ENCODE data around the gene KIAA1191. TPM values are rescaled to one million over a fixed set of nuclear protein-coding genes. Genes with fewer than 3 reads are reported as not detected.
A peak's percentile ranks its signal among the peaks of the same experiment; 100 is the strongest.

KIAA1191 gene
- total and polyA plus RNA-seq, 5 donors = 70.5 to 99.7 (median 96.9) TPM

GRCh38 chr5:176381979-176382378 lies 20.4 kb upstream of the KIAA1191 start:
- Histone ChIP-seq H3K27me3 (ENCODE audit: control insufficient read depth, insufficient read depth) (no peaks in the 10 kb centered on the region), H3K4me3 (ENCODE audit: low read length) (no peak overlapping the region), H3K4me1 (ENCODE audit: control insufficient read depth, insufficient read depth, low read length) (no peaks in the 10 kb centered on the region), H3K27ac (ENCODE audit: low read length) (peak overlapping the region; percentile 88), H3K9me3 (ENCODE audit: control insufficient read depth, low read length) (no peaks in the 10 kb centered on the region)
- intact Hi-C loops (cut with DNase I) = no loop called here
- 80% methylated on average over 3 of the region's 3 CpGs for WGBS
- DNase-seq (no peak), ATAC-seq (no peak)

DNA sequence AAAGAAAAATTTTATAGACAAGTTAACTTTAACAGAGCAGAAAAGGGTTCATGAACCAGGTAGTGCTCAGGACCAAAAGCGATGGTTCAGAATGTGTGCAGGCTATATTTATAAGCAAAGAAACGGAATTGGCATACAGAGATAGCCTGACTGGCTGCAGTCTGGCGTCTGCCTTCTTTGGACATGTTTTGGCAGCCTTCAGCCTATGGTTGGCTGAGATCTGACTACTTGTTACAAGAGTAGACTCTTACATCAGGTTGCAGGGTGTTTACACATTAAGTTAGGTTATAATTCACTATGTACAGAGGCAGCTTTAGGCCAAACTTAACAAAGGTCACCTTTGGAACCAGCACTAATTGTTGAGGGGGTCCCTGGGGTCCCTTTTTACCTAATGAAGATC lies 19.9 kb upstream of the KIAA1191 start:
- Histone ChIP-seq H3K4me1 (ENCODE audit: control insufficient read depth, insufficient read depth, low read length) (no peaks in the 10 kb centered on the region), H3K9me3 (ENCODE audit: control insufficient read depth, low read length) (no peaks in the 10 kb centered on the region), H3K27me3 (ENCODE audit: control insufficient read depth, insufficient read depth) (no peaks in the 10 kb centered on the region), H3K4me3 (ENCODE audit: low read length) (no peak overlapping the region), H3K27ac (ENCODE audit: low read length) (peak overlapping the region; percentile 88)
- ATAC-seq (peak; percentile 65 to 86), DNase-seq (peak in 2 of 3 donors; percentile 41 to 57)
- 47% methylated on average over 3 of the region's 3 CpGs for WGBS
- intact Hi-C loops (cut with DNase I) = no loop called here

DNA sequence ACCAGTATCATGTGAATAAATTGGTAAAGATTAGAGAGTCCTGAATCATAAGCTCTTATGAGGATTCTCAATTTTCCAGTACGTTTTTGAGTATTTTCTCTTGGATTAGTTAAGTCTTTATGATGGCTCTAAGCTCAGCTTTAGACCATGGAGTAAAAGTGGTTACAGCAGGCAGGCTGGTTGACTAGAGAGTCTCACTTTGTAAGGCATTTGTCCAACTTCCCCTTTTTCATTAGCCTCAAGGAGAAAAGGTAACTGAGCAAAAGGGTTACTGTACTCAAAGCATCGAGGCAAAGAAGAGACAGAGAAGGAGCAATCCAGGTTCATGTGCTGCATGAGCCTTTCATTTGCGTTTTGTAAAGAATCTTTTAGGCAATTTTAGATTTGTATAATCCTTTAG lies 18.3 kb upstream of the KIAA1191 start:
- H3K27ac ChIP-seq (ENCODE audit: low read length) = no peak overlapping the region

DNA sequence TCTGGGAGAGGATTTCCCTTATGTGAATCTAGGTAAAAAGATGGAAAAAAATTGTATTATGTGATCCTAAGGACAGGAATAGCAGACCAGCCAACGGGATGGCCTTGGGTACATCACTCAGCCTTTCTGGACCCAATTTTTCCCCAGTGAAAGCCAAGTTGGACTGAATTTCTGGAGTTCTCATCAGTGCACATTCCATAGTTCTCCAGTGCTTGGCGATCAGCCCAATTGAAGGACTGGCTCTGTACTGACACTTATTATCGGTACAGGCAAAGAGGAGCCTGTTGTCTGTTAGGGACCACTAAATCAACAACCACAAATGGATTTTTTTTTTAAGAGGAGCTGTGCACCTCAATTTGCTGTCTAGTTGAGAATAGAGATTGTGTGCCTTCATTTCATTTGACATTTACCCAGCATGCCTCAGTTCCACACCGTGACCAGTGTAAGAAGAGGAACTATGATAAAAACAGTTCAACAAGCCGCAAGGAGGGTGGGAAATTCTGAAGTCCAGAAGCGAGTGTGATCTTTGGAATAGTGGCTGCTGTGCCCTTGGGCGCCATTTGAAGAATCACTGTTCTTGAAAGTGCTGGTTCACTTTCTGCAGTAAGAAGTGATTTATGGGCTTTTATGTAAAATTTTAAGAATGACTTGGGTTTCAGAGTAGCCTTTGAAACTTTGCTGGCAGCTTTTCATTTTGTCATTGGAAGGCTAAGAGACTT lies 11.7 kb upstream of the KIAA1191 start:
- DNase-seq (peak in 2 of 3 donors; percentile 42 to 83), ATAC-seq (peak; percentile 54 to 75)
- H3K27me3 ChIP-seq (ENCODE audit: control insufficient read depth, insufficient read depth) = no peaks in the 10 kb centered on the region
- H3K9me3 ChIP-seq (ENCODE audit: control insufficient read depth, low read length) = no peaks in the 10 kb centered on the region
- peaks cover 11% of the 10 kb centered on the region for H3K4me1 ChIP-seq (ENCODE audit: control insufficient read depth, insufficient read depth, low read length)
- H3K27ac ChIP-seq (ENCODE audit: low read length) = peak overlapping the region; percentile 61
- H3K4me3 ChIP-seq (ENCODE audit: low read length) = no peak overlapping the region
- 37% methylated on average over 7 of the region's 7 CpGs for WGBS
- intact Hi-C loops (cut with DNase I) = no loop called here

More for the DNA sequence above, 18.3 kb upstream of the KIAA1191 start:
- no peak for ATAC-seq
- Histone ChIP-seq H3K9me3 (ENCODE audit: control insufficient read depth, low read length) (no peaks in the 10 kb centered on the region), H3K27me3 (ENCODE audit: control insufficient read depth, insufficient read depth) (no peaks in the 10 kb centered on the region), H3K4me1 (ENCODE audit: control insufficient read depth, insufficient read depth, low read length) (no peaks in the 10 kb centered on the region), H3K4me3 (ENCODE audit: low read length) (no peak overlapping the region)
- WGBS = 83% methylated on average over 3 of the region's 3 CpGs
- no peak for DNase-seq
- intact Hi-C loops (cut with DNase I) = no loop called here

DNA sequence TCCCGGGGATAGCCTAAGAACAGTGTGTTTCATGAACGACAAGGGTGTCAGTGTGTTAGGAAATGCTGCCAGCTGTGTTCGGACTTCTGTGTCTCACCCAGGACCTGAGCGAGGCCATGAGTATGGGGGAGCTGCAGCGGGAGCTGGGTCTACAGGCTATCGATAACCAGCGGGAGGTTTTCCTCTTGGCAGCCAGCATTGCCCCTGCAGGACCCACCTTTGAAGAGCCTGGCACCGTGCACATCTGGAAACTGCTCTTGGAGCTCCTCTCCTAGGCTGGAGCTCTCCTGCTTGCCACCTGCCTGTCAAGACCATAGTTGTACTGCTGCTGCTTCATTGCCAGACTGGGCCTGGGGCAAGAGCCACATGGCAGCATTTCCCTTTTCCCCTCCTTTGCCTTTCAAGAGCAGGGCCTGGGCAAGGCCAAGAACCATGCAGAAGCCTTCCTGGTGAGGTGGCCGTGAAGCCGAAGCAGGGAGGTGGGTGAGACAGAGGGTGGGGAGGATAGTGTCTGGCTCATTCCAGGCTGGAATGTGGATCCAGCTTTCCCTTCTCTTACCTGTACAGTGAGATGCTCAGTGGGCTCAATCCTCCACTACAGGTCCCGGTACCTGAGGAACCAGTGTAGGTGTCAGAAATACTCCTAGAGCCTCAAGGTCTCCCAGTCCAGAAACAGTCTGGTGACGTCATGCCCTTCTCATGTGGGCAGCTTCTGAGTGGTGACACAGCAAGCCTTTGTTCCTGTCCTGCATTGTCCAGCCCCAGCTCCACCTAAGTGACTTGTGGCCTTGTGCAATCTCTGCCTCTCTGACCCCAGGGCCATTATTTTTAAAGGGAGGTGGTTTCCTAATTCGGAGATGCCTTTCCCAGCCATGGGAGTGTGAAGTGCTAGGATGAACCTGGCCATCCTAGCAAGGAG lies 10.3 kb upstream of the KIAA1191 start:
- H3K9me3 ChIP-seq (ENCODE audit: control insufficient read depth, low read length) = no peaks in the 10 kb centered on the region
- WGBS = 79% methylated on average over 13 of the region's 13 CpGs
- peak overlapping the region; percentile 61 for H3K27ac ChIP-seq (ENCODE audit: low read length)
- peaks cover 11% of the 10 kb centered on the region for H3K4me1 ChIP-seq (ENCODE audit: control insufficient read depth, insufficient read depth, low read length)
- H3K4me3 ChIP-seq (ENCODE audit: low read length) = no peak overlapping the region
- H3K27me3 ChIP-seq (ENCODE audit: control insufficient read depth, insufficient read depth) = no peaks in the 10 kb centered on the region
- ATAC-seq (peak; percentile 6 to 27), DNase-seq (peak in 1 of 3 donors; percentile 53)
- intact Hi-C loops (cut with DNase I) = no loop called here

- H3K27ac ChIP-seq (ENCODE audit: low read length) = peak overlapping the region; percentile 85
- no peak for DNase-seq
- no peak for ATAC-seq
- H3K4me1 ChIP-seq (ENCODE audit: control insufficient read depth, insufficient read depth, low read length) = peaks cover 14% of the 10 kb centered on the region
- no peaks in the 10 kb centered on the region for H3K27me3 ChIP-seq (ENCODE audit: control insufficient read depth, insufficient read depth)
- H3K9me3 ChIP-seq (ENCODE audit: control insufficient read depth, low read length) = no peaks in the 10 kb centered on the region
- no peak overlapping the region for H3K4me3 ChIP-seq (ENCODE audit: low read length)
- WGBS = 79% methylated on average over 8 of the region's 8 CpGs
- intact Hi-C loops (cut with DNase I) = no loop called here
Measured at GRCh38 chr5:176369934-176370711, 8.6 kb upstream of the KIAA1191 start.

DNA sequence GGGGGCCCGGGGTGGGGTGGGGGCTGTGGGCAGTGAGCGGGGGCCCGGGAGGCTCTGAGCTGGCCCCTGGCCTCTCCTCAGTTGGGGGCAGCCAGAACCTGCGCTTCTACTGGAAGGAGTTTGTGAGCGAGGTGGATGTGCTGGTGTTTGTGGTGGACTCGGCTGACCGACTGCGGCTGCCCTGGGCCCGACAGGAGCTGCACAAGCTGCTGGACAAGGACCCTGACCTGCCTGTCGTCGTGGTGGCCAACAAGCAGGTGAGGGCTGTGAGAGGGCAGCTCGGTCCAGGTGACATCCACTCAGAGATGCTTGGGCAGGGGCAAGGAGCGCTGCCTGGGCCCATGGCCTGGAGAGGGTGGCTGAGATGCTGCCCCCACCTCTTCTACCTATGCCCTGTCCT lies 7.2 kb upstream of the KIAA1191 start:
- H3K9me3 ChIP-seq (ENCODE audit: control insufficient read depth, low read length) = no peaks in the 10 kb centered on the region
- no peaks in the 10 kb centered on the region for H3K27me3 ChIP-seq (ENCODE audit: control insufficient read depth, insufficient read depth)
- H3K27ac ChIP-seq (ENCODE audit: low read length) = no peak overlapping the region
- DNase-seq (no peak), ATAC-seq (no peak)
- H3K4me3 ChIP-seq (ENCODE audit: low read length) = no peak overlapping the region
- intact Hi-C loops (cut with DNase I) = no loop called here
- WGBS = 95% methylated on average over 13 of the region's 13 CpGs
- H3K4me1 ChIP-seq (ENCODE audit: control insufficient read depth, insufficient read depth, low read length) = peaks cover 11% of the 10 kb centered on the region

DNA sequence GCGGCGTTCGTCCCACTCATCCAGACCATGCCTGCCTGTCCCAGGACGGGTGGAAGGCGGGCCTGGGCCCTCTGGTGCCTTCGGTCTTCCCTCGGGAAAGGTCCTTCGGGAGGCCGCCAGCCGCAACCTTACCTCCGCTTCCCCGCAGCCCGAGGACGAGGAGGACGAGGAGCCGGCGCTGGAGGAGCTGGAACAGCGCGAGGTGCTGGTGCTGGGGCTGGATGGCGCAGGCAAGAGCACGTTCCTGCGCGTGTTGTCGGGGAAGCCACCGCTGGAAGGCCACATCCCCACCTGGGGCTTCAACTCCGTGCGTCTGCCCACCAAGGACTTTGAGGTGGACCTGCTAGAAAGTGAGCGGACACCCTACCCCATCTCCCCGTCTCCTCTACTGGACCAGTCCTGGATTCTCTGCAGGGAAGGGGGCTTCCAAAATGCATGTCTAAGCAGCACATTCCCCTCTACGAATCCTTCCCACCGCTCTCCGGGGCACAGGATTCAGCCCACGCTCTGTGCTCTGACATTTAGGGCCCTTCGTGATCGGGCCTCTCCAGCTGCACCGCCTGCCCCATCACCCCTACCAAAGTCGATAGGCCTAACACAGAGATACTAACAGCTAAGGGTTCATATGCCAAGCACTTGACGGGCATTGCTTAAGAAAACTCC lies 4.8 kb upstream of the KIAA1191 start:
- H3K4me1 ChIP-seq (ENCODE audit: control insufficient read depth, insufficient read depth, low read length) = peaks cover 3% of the 10 kb centered on the region
- H3K4me3 ChIP-seq (ENCODE audit: low read length) = peak overlapping the region; percentile 40
- H3K27ac ChIP-seq (ENCODE audit: low read length) = peak overlapping the region; percentile 1
- DNase-seq = no peak
- 46% methylated on average over 38 of the region's 38 CpGs for WGBS
- ATAC-seq = no peak
- intact Hi-C loops (cut with DNase I) = no loop called here
- H3K27me3 ChIP-seq (ENCODE audit: control insufficient read depth, insufficient read depth) = no peaks in the 10 kb centered on the region
- no peaks in the 10 kb centered on the region for H3K9me3 ChIP-seq (ENCODE audit: control insufficient read depth, low read length)

DNA sequence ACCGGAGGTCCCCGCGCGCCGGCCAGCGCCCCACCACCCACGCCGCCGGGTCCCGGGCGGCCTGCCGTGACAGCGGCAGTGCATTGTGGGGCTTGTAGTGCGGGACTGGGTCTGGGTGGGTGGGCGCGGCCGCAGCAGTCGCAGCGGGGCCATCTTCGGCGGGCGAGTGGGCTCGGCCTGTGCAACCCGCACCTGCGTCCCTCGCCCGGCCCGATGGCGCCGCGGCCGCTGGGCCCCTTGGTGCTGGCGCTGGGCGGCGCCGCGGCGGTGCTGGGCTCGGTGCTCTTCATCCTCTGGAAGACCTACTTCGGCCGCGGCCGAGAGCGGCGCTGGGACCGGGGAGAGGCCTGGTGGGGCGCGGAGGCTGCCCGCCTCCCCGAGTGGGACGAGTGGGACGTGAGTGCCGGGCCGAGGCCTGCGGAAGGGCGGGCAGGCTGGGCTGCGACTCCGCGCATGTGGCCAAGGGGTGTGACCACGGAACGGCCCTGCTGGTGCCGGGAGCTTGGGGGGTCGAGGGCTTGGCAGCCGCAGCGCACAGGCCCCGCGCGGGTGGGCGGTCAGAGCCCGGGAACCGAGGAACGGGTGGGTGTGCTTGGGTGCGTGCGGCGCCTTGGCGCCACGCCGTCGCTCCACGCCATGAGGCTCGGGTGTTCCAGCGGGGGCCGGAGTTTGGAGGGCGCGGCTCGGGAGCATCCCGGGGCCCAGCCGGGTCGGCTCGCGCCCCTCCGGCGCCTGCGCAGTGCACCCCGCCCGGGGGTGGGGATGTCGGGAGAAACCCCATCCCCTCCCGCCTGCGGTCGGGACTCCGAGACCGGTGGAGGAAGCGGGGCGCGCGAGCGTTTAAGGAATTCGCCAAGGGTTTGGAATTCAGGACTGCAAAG lies 4.0 kb upstream of the KIAA1191 start, which contains the start of gene ARL10:
TSS of gene ARL10 (plus strand) at position 137 of the 881 bp plus-strand sequence. CDS start at position 214, 77 bp downstream.
- Histone ChIP-seq H3K4me1 (ENCODE audit: control insufficient read depth, insufficient read depth, low read length) (peaks cover 3% of the 10 kb centered on the region), H3K9me3 (ENCODE audit: control insufficient read depth, low read length) (no peaks in the 10 kb centered on the region), H3K27ac (ENCODE audit: low read length) (peak within 1 kb of the TSS; percentile 60), H3K4me3 (ENCODE audit: low read length) (peak within 1 kb of the TSS; percentile 40), H3K27me3 (ENCODE audit: control insufficient read depth, insufficient read depth) (no peaks in the 10 kb centered on the region)
- under 1% methylated on average over 108 of the region's 108 CpGs for WGBS
- intact Hi-C loops (cut with DNase I) = no loop called here
- DNase-seq = peak; percentile 65 to 89 (median 85)
- peak; percentile 40 to 55 for ATAC-seq

All from right cardiac atrium (tissue), 5 donors.